GM13976 (cell line): ENCODE results near the gene CTRL.
"Not testable (repeated sequence)": the region's sequence is repeated elsewhere in the genome, so short reads cannot be mapped to it uniquely, and the experiment has no call there.

Source experiments
- DNase-seq: peaks from one replicate; pipeline ENCODE4 v3.0.0; 2012; ENCODE audit warnings: low spot score
- CTCF ChIP-seq: IDR thresholded peaks from 2 replicates; pipeline ENCODE4 v1.5.1; 2012; ENCODE audit warnings: borderline replicate concordance, mild to moderate bottlenecking; ENCODE audit not compliant: insufficient read depth; ENCODE audit errors: extremely low read depth, missing control alignments, control extremely low read depth
- in situ Hi-C: fragments of 300-500 bp; cut with MboI; formaldehyde crosslinking; loops from one replicate; pipeline ENCODE4 v1.12.0; 2022; ENCODE audit warnings: low sequenced_read_pairs, mixed read lengths, inconsistent platforms; ENCODE audit not compliant: unreplicated experiment

Gene CTRL

GRCh38 chr16:67917140-67917851 is 14.4 kb downstream of the CTRL start:
- in situ Hi-C loops: no loop called here
- DNase-seq: no peak
- TF ChIP-seq CTCF: no peak

DNA sequence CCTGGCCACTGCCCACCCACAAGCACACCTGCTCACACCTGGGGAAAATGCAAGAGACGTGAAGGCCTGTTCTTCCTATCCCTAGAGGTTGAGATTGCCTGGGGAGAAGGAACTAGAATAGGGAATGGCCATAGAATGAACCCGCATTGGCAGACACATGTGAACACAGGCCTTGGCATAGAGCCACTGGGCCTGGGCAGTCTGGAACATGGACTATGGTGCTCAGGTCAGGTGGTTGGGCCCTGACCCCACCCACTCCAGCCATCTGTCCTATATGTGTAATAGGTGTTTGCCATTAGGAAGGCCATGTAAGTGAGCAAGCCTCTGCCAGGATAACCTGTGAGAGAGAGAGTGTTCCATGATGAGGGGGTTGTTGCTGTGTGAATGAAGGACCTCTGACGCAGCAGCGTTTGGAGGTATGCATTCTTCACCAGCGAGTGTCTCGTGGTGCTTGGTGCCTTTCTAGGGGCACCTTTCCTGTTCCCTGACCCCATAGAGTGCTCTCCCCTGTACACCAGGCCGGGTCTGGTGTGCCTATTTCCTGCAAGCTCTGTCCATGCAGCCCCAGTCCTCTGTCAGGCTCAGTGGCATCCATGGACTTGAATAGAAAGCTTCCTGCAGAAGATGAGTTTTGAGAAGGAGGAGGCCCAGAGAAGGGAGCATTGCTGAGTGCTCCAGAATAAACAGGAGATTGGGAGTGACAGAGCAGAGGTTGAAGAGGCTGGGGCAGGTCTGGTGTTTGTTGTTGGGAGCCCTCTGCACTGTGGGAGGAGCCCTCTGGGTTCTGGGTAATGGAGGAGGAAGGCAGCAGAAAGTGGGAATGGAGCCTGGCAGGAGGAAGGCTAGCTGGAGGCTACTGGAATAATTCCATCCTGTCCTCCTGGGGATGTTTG is 15.6 kb downstream of the CTRL start:
- no peak for DNase-seq
- TF ChIP-seq CTCF: no peak
- in situ Hi-C loops: no loop called here

- in situ Hi-C loops, DNase-seq: not testable (repeated sequence)
Observed at GRCh38 chr16:67915496-67915769, 16.2 kb downstream of the CTRL start.

DNA sequence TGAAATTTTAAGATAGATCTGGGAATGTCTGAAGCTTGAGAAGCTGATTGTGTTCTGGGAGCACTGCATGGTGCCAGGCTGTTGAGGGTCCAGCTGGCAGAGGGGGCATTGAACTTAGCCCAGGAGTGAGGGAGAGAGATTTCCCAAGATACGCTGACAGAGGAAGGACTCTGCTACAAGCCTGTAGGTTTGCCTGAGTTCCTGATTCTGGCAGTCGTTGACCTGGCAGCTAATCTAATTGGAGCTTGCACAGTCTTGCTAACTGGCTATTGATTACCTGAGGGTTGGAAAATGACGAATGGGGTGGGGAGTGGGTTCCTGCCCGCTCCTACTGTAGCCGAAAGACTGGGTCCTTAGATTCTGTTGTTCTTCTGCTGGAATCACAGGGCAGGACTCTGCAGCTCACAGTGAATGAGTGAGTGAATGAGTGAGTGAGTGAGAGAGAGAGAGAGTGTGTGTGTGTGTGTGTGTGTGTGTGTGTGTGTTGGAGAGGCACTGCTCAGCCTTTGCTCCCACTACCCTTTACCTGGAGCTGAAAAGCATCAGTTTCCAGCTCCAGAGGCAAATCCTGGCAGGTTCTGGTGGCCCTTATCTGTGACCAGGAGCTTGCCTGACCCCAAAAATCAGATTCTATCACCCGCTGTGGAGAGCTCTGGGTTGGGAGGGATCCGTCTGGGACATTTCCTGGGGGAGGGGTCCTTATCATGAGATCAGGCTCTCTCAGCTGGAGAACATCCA is 16.7 kb downstream of the CTRL start:
- DNase-seq: no peak
- in situ Hi-C loops: no loop called here
- TF ChIP-seq CTCF: no peak

- no peak for DNase-seq
- no peak for TF ChIP-seq CTCF
- in situ Hi-C loops: no loop called here
Observed at GRCh38 chr16:67910158-67910557, 21.5 kb downstream of the CTRL start.

DNA sequence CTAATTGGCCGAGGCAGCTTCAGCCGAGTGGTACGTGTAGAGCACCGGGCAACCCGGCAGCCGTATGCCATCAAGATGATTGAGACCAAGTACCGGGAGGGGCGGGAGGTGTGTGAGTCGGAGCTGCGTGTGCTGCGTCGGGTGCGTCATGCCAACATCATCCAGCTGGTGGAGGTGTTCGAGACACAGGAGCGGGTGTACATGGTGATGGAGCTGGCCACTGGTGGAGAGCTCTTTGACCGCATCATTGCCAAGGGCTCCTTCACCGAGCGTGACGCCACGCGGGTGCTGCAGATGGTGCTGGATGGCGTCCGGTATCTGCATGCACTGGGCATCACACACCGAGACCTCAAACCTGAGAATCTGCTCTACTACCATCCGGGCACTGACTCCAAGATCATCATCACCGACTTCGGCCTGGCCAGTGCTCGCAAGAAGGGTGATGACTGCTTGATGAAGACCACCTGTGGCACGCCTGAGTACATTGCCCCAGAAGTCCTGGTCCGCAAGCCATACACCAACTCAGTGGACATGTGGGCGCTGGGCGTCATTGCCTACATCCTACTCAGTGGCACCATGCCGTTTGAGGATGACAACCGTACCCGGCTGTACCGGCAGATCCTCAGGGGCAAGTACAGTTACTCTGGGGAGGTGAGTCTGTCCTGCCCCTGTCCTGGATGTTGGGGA is 22.5 kb downstream of the CTRL start:
- TF ChIP-seq CTCF: no peak
- no peak for DNase-seq
- in situ Hi-C loops: no loop called here
